WTC11 (cell line): Measurements from ENCODE around the gene NPAS3. TPM values are rescaled to one million over a fixed set of nuclear protein-coding genes. Genes with fewer than 3 reads are reported as not detected.

Experiments used
- ATAC-seq: fragments of 200-7000 bp; cut with Tn5 transposase; 2 replicates; pipeline ENCODE4 v1.10.0; 2021; ENCODE audit warnings: mild to moderate bottlenecking, moderate library complexity
- CTCF ChIA-PET: fragments of 300-600 bp; sonication (Branson Sonifier 250); formaldehyde crosslinking; loops from one replicate; lab custom pipeline; 2021; ENCODE audit warnings: antibody characterized with exemption; lab: Charles Lee
- POLR2A ChIA-PET: fragments of 350-600 bp; sonication (Branson Sonifier 250); formaldehyde crosslinking; loops from one replicate; lab custom pipeline; 2021; ENCODE audit warnings: antibody characterized with exemption; lab: Charles Lee
- DNase-seq: peaks from one replicate; pipeline ENCODE4 v3.0.0; 2021; ENCODE audit warnings: low spot score
- H3K27ac Mint-ChIP-seq: 2 replicates; pipeline ENCODE4 v1.8.0; 2021; ENCODE audit warnings: mixed read lengths
- H3K27me3 Mint-ChIP-seq: 2 replicates; pipeline ENCODE4 v1.8.0; 2021; ENCODE audit warnings: low read depth, mild to moderate bottlenecking, moderate library complexity, mixed read lengths
- H3K36me3 Mint-ChIP-seq: 2 replicates; pipeline ENCODE4 v1.8.0; 2021; ENCODE audit warnings: mixed read lengths
- H3K4me1 Mint-ChIP-seq: 2 replicates; pipeline ENCODE4 v1.8.0; 2022; ENCODE audit warnings: mixed read lengths
- H3K4me3 Mint-ChIP-seq: 2 replicates; pipeline ENCODE4 v1.8.0; 2021; ENCODE audit warnings: mild to moderate bottlenecking, moderate library complexity, mixed read lengths
- H3K9me3 Mint-ChIP-seq: 2 replicates; pipeline ENCODE4 v1.8.0; 2021; ENCODE audit warnings: mixed read lengths
- ARID4B ChIP-seq: sonication (generic); formaldehyde crosslinking; IDR thresholded peaks from 2 replicates; pipeline ENCODE4 v1.8.0; 2023; ENCODE audit warnings: missing genetic modification reagents, mild to moderate bottlenecking, borderline replicate concordance
- CREB1 ChIP-seq: sonication (generic); formaldehyde crosslinking; IDR thresholded peaks from 2 replicates; pipeline ENCODE4 v1.8.0; 2023; ENCODE audit warnings: mild to moderate bottlenecking, missing genetic modification reagents
- E2F5 ChIP-seq: sonication (generic); formaldehyde crosslinking; IDR thresholded peaks from 2 replicates; pipeline ENCODE4 v1.8.1; 2022; ENCODE audit warnings: mild to moderate bottlenecking, moderate library complexity, missing genetic modification reagents
- ELF4 ChIP-seq: sonication (generic); formaldehyde crosslinking; IDR thresholded peaks from 2 replicates; pipeline ENCODE4 v1.8.1; 2022; ENCODE audit warnings: low read depth, mild to moderate bottlenecking, moderate library complexity, missing genetic modification reagents
- GRHL2 ChIP-seq: fragments of 250-450 bp; sonication (Bioruptor Pico); IDR thresholded peaks from 2 replicates; pipeline ENCODE4 v1.8.0; 2022; ENCODE audit warnings: mild to moderate bottlenecking, moderate library complexity; ENCODE audit not compliant: insufficient replicate concordance, severe bottlenecking
- JUN ChIP-seq: sonication (generic); formaldehyde crosslinking; IDR thresholded peaks from 2 replicates; pipeline ENCODE4 v1.8.0; 2023; ENCODE audit warnings: mild to moderate bottlenecking, missing genetic modification reagents
- TP53 ChIP-seq: sonication (generic); formaldehyde crosslinking; IDR thresholded peaks from 2 replicates; pipeline ENCODE4 v1.8.1; 2023; ENCODE audit warnings: mild to moderate bottlenecking, missing genetic modification reagents
- ZNF512 ChIP-seq: sonication (generic); formaldehyde crosslinking; IDR thresholded peaks from 2 replicates; pipeline ENCODE4 v1.8.1; 2022; ENCODE audit warnings: missing genetic modification reagents, borderline replicate concordance
- total RNA-seq: library from RNA; stranded (reverse); gene quantifications from 3 replicates; pipeline ENCODE4 v1.2.3, GENCODE V29; 2021
- TF ChIP-seq, protein P1 (sequence below): fragments of 250-450 bp; sonication (Bioruptor Pico); IDR thresholded peaks from 2 replicates; pipeline ENCODE4 v1.9.0; 2021; ENCODE audit warnings: mild to moderate bottlenecking
- TF ChIP-seq, protein P2 (sequence below): sonication (generic); formaldehyde crosslinking; IDR thresholded peaks from 2 replicates; pipeline ENCODE4 v1.8.0; 2022; ENCODE audit warnings: mild to moderate bottlenecking, missing genetic modification reagents
- TF ChIP-seq, protein P3 (sequence below): sonication (generic); formaldehyde crosslinking; IDR thresholded peaks from 2 replicates; pipeline ENCODE4 v1.8.0; 2022; ENCODE audit warnings: mild to moderate bottlenecking, missing genetic modification reagents
- TF ChIP-seq, protein P4 (sequence below): sonication (generic); formaldehyde crosslinking; conservative IDR thresholded peaks from 2 replicates; pipeline ENCODE4 v1.8.1; 2022; ENCODE audit warnings: mild to moderate bottlenecking, missing genetic modification reagents

The NPAS3 gene
- total RNA-seq, 1 experiment from 2014 or later, result 3.2 TPM

- ATAC-seq, result no peak
- peaks cover 23% of the 10 kb centered on the region for H3K4me1 Mint-ChIP-seq
- no peaks in the 10 kb centered on the region for H3K27me3 Mint-ChIP-seq
- TF ChIP-seq, protein P1, sequence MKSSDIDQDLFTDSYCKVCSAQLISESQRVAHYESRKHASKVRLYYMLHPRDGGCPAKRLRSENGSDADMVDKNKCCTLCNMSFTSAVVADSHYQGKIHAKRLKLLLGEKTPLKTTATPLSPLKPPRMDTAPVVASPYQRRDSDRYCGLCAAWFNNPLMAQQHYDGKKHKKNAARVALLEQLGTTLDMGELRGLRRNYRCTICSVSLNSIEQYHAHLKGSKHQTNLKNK (CRISPR knock-in tag), result no peak
- no peak for TF ChIP-seq E2F5 (CRISPR knock-in tag)
- no peak for TF ChIP-seq GRHL2 (CRISPR knock-in tag)
- TF ChIP-seq, protein P2, sequence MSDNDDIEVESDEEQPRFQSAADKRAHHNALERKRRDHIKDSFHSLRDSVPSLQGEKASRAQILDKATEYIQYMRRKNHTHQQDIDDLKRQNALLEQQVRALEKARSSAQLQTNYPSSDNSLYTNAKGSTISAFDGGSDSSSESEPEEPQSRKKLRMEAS, result no peak
- TF ChIP-seq CREB1 (CRISPR knock-in tag), result no peak
- no peak for TF ChIP-seq ZNF512 (CRISPR knock-in tag)
- H3K36me3 Mint-ChIP-seq, result no peaks in the 10 kb centered on the region
- ChIA-PET CTCF (no interaction called here), POLR2A (no interaction called here)
- no peak overlapping the region for H3K27ac Mint-ChIP-seq
- H3K9me3 Mint-ChIP-seq, result 0 out of 2 replicates have a peak, but pooled peaks cover 6% of the 10 kb centered on the region
- DNase-seq, result no peak
- no peak overlapping the region for H3K4me3 Mint-ChIP-seq
These were observed 511.2 kb downstream of the NPAS3 start for GRCh38 chr14:33449703-33450395.

DNA sequence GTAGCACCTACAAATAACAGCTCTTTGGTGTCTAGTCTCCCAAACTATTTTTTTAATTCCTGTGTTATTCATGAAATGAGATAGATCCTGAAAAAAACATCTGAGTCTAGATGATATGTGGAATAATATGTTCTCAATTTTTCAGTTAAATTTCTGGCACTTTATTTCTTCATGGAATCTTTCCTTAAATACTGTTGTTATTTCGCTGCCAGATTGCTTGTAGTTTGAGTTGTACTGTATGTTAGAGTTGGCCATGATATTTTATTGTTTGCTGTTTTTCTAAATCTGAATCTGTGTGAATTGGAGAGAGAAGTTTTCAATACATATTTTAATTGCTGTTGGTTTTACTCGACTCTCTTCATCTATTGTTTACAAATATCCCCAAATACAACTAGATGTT, 511.7 kb downstream of the NPAS3 start:
- no peak for DNase-seq
- Mint-ChIP-seq H3K4me3 (no peak overlapping the region), H3K36me3 (no peaks in the 10 kb centered on the region), H3K4me1 (peaks cover 28% of the 10 kb centered on the region), H3K27ac (no peak overlapping the region), H3K27me3 (no peaks in the 10 kb centered on the region), H3K9me3 (0 out of 2 replicates have a peak, but pooled peaks cover 2% of the 10 kb centered on the region)
- ChIA-PET POLR2A (no interaction called here), CTCF (no interaction called here)
- ATAC-seq, result no peak
- TF ChIP-seq TP53 (CRISPR knock-in tag), result no peak
- TF ChIP-seq ELF4 (CRISPR knock-in tag), result no peak
- no peak for TF ChIP-seq ZNF512 (CRISPR knock-in tag)
- TF ChIP-seq E2F5 (CRISPR knock-in tag), result no peak
- TF ChIP-seq, protein P3, sequence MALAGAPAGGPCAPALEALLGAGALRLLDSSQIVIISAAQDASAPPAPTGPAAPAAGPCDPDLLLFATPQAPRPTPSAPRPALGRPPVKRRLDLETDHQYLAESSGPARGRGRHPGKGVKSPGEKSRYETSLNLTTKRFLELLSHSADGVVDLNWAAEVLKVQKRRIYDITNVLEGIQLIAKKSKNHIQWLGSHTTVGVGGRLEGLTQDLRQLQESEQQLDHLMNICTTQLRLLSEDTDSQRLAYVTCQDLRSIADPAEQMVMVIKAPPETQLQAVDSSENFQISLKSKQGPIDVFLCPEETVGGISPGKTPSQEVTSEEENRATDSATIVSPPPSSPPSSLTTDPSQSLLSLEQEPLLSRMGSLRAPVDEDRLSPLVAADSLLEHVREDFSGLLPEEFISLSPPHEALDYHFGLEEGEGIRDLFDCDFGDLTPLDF (CRISPR knock-in tag), result no peak
- TF ChIP-seq ARID4B (CRISPR knock-in tag), result no peak
- TF ChIP-seq JUN, result no peak
- TF ChIP-seq, protein P4, sequence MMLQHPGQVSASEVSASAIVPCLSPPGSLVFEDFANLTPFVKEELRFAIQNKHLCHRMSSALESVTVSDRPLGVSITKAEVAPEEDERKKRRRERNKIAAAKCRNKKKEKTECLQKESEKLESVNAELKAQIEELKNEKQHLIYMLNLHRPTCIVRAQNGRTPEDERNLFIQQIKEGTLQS (CRISPR knock-in tag), result no peak
